IMR-90 (cell line): ENCODE measurements around the gene CA7. TPM values are rescaled to one million over a fixed set of nuclear protein-coding genes. Genes with fewer than 3 reads are reported as not detected.

ENCODE experiments used
- ATAC-seq: fragments of 200-7000 bp; cut with Tn5 transposase; 2 replicates; pipeline ENCODE4 v1.9.1; 2020; ENCODE audit warnings: low read depth, mild to moderate bottlenecking, moderate library complexity
- BruUV-seq: library from RNA; stranded (reverse); fragments of 400-500 nt; replicated peaks from 2 replicates; lab custom pipeline; 2021; lab: Mats Ljungman, UMichigan
- CTCF ChIA-PET: fragments of 300-600 bp; formaldehyde crosslinking; extraction: SDS; loops from one replicate; lab custom pipeline; 2021; ENCODE audit warnings: antibody characterized with exemption; lab: Yijun Ruan, JAX
- POLR2A ChIA-PET: fragments of 300-600 bp; sonication (Branson Sonifier 250); formaldehyde crosslinking; loops from one replicate; lab custom pipeline; 2022; ENCODE audit warnings: antibody characterized with exemption; ENCODE audit not compliant: unreplicated experiment; lab: Charles Lee
- DNase-seq: peaks from one replicate; pipeline ENCODE4 v3.0.0; 2013
- H2AFZ ChIP-seq: replicated peaks from 2 replicates; pipeline ENCODE3; 2013; ENCODE audit warnings: low read length, mild to moderate bottlenecking; ENCODE audit not compliant: poor library complexity
- H2AK5ac ChIP-seq: 2 replicates; pipeline ENCODE4 v1.6.1; 2013; ENCODE audit warnings: low read depth, low read length, inconsistent platforms
- H2AK9ac ChIP-seq: replicated peaks from 2 replicates; pipeline ENCODE3; 2013; ENCODE audit warnings: mild to moderate bottlenecking, low read depth, low read length, moderate library complexity; ENCODE audit not compliant: poor library complexity
- H2BK120ac ChIP-seq: 2 replicates; pipeline ENCODE4 v1.6.1; 2013; ENCODE audit warnings: low read depth, low read length, inconsistent platforms
- H2BK15ac ChIP-seq: 3 replicates; pipeline ENCODE4 v1.6.1; 2013; ENCODE audit warnings: low read depth, low read length, inconsistent platforms
- H2BK20ac ChIP-seq: 2 replicates; pipeline ENCODE4 v1.6.1; 2013; ENCODE audit warnings: low read depth, mild to moderate bottlenecking, inconsistent platforms, low read length, moderate library complexity
- H2BK5ac ChIP-seq: 2 replicates; pipeline ENCODE4 v1.6.1; 2013; ENCODE audit warnings: mild to moderate bottlenecking, low read depth, low read length, inconsistent platforms; ENCODE audit not compliant: poor library complexity, severe bottlenecking
- H3K14ac ChIP-seq: replicated peaks from 2 replicates; pipeline ENCODE4 v1.6.1; 2013; ENCODE audit warnings: low read depth, low read length, inconsistent platforms
- H3K18ac ChIP-seq: 2 replicates; pipeline ENCODE4 v1.6.1; 2013; ENCODE audit warnings: low read depth, low read length, control low read depth
- H3K23ac ChIP-seq: 2 replicates; pipeline ENCODE4 v1.6.1; 2013; ENCODE audit warnings: low read depth, low read length, inconsistent platforms
- H3K27ac ChIP-seq: 2 replicates; pipeline ENCODE4 v1.5.1; 2013; ENCODE audit warnings: mild to moderate bottlenecking, control low read depth, low read length; ENCODE audit not compliant: insufficient read depth
- H3K27me3 ChIP-seq: 2 replicates; pipeline ENCODE4 v1.6.1; 2013; ENCODE audit warnings: low read length; ENCODE audit not compliant: control insufficient read depth, insufficient read depth
- H3K36me3 ChIP-seq: 2 replicates; pipeline ENCODE4 v1.6.1; 2013; ENCODE audit warnings: low read length, mixed read lengths; ENCODE audit not compliant: control insufficient read depth, insufficient read depth
- H3K4ac ChIP-seq: 2 replicates; pipeline ENCODE4 v1.6.1; 2013; ENCODE audit warnings: low read depth, low read length, inconsistent platforms
- H3K4me1 ChIP-seq: 2 replicates; pipeline ENCODE4 v1.6.1; 2013; ENCODE audit warnings: low read length, mixed read lengths; ENCODE audit not compliant: control insufficient read depth, insufficient read depth
- H3K4me2 ChIP-seq: 2 replicates; pipeline ENCODE4 v1.6.1; 2013; ENCODE audit warnings: low read depth, mild to moderate bottlenecking, control low read depth, low read length, moderate library complexity
- H3K4me3 ChIP-seq: 2 replicates; pipeline ENCODE4 v1.5.1; 2013; ENCODE audit warnings: low read depth, mild to moderate bottlenecking, control low read depth, low read length, moderate library complexity; ENCODE audit not compliant: insufficient read depth
- H3K56ac ChIP-seq: 2 replicates; pipeline ENCODE4 v1.6.1; 2013; ENCODE audit warnings: low read length, inconsistent platforms; ENCODE audit not compliant: insufficient read depth; ENCODE audit errors: extremely low read depth
- H3K79me1 ChIP-seq, 2 experiments: 2 replicates each; pipeline ENCODE4 v1.6.1; 2013; ENCODE audit warnings: low read length in 2 of 2, inconsistent platforms in 1 of 2, low read depth in 1 of 2
- H3K9ac ChIP-seq: 2 replicates; pipeline ENCODE4 v1.6.1; 2013; ENCODE audit warnings: low read depth, low read length, control low read depth
- H3K9me1 ChIP-seq: 2 replicates; pipeline ENCODE4 v1.6.1; 2013; ENCODE audit warnings: low read length, inconsistent platforms; ENCODE audit not compliant: insufficient read depth
- H3K9me3 ChIP-seq: 2 replicates; pipeline ENCODE4 v1.6.1; 2013; ENCODE audit warnings: low read length; ENCODE audit not compliant: control insufficient read depth, insufficient read depth
- H4K20me1 ChIP-seq: 2 replicates; pipeline ENCODE4 v1.6.1; 2013; ENCODE audit warnings: low read length, inconsistent platforms; ENCODE audit not compliant: insufficient read depth
- H4K5ac ChIP-seq: 2 replicates; pipeline ENCODE4 v1.6.1; 2013; ENCODE audit warnings: mild to moderate bottlenecking, low read depth, low read length, control low read depth
- H4K8ac ChIP-seq, 2 experiments: 2 replicates each; pipeline ENCODE4 v1.6.1; 2013; ENCODE audit warnings: low read depth in 2 of 2, low read length in 2 of 2, control low read depth in 1 of 2, inconsistent platforms in 1 of 2
- H4K91ac ChIP-seq: 2 replicates; pipeline ENCODE4 v1.6.1; 2013; ENCODE audit warnings: low read depth, low read length, inconsistent platforms; ENCODE audit not compliant: insufficient read depth
- BHLHE40 ChIP-seq: fragments of 150-350 bp; IDR thresholded peaks from 2 replicates; pipeline ENCODE4 v1.6.1; 2016; ENCODE audit warnings: mild to moderate bottlenecking, low read depth, low read length
- CEBPB ChIP-seq: IDR thresholded peaks from 2 replicates; pipeline ENCODE4 v1.6.1; 2012; ENCODE audit warnings: low read depth, low read length, improper control_type of control experiment
- CHD1 ChIP-seq: IDR thresholded peaks from 2 replicates; pipeline ENCODE4 v1.6.1; 2012; ENCODE audit warnings: low read depth, low read length, improper control_type of control experiment
- FOS ChIP-seq: fragments of 150-350 bp; IDR thresholded peaks from 2 replicates; pipeline ENCODE4 v1.6.1; 2016; ENCODE audit warnings: low read depth, low read length
- MAFK ChIP-seq: IDR thresholded peaks from 2 replicates; pipeline ENCODE4 v1.6.1; 2012; ENCODE audit warnings: low read depth, low read length, improper control_type of control experiment
- MAZ ChIP-seq: IDR thresholded peaks from 2 replicates; pipeline ENCODE4 v1.6.1; 2012; ENCODE audit warnings: low read depth, mild to moderate bottlenecking, low read length, improper control_type of control experiment, moderate library complexity, borderline replicate concordance
- MXI1 ChIP-seq: IDR thresholded peaks from 2 replicates; pipeline ENCODE4 v1.6.1; 2012; ENCODE audit warnings: low read depth, mild to moderate bottlenecking, low read length, moderate library complexity, borderline replicate concordance
- NFE2L2 ChIP-seq: fragments of 150-350 bp; IDR thresholded peaks from 2 replicates; pipeline ENCODE4 v1.6.1; 2016; ENCODE audit warnings: low read depth, mild to moderate bottlenecking, low read length
- POLR2A ChIP-seq: IDR thresholded peaks from 2 replicates; pipeline ENCODE4 v1.6.1; 2012; ENCODE audit warnings: mild to moderate bottlenecking, low read depth, low read length
- RAD21 ChIP-seq: IDR thresholded peaks from 2 replicates; pipeline ENCODE4 v1.6.1; 2012; ENCODE audit warnings: low read length, improper control_type of control experiment
- RCOR1 ChIP-seq: IDR thresholded peaks from 2 replicates; pipeline ENCODE4 v1.6.1; 2012; ENCODE audit warnings: mild to moderate bottlenecking, low read length, improper control_type of control experiment; ENCODE audit not compliant: insufficient replicate concordance
- RFX5 ChIP-seq: IDR thresholded peaks from 2 replicates; pipeline ENCODE4 v1.8.0; 2012; ENCODE audit warnings: low read depth, mild to moderate bottlenecking, low read length, moderate library complexity
- SMC3 ChIP-seq: fragments of 150-350 bp; IDR thresholded peaks from 2 replicates; pipeline ENCODE4 v1.6.1; 2016; ENCODE audit warnings: low read depth, mild to moderate bottlenecking, antibody characterized with exemption, low read length, moderate library complexity
- WGBS, 2 experiments: methylation state at CpG; one replicate each; pipeline versions ENCODE4 v1.1.5 to v1.1.7; 2013; ENCODE audit warnings: missing lambda C conversion rate in 2 of 2; ENCODE audit not compliant: insufficient read length in 1 of 2; ENCODE audit errors: extremely low coverage in 2 of 2; 5-methylcytosine and 5-hydroxymethylcytosine counted together
- dilution Hi-C: fragments of 300-500 bp; cut with HindIII; formaldehyde crosslinking; loops from one replicate; pipeline ENCODE4 v1.14.3; 2018; ENCODE audit warnings: low sequenced_read_pairs; ENCODE audit not compliant: unreplicated experiment
- in situ Hi-C: fragments of 300-500 bp; cut with MboI; formaldehyde crosslinking; loops from 3 replicates; pipeline ENCODE4 v1.14.3; 2019; ENCODE audit warnings: low sequenced_read_pairs, inconsistent platforms, mixed read lengths
- intact Hi-C: fragments of 100-400 bp; cut with micrococcal nuclease; formaldehyde crosslinking; loops from 2 replicates; pipeline ENCODE4 v1.10.0; 2022
- polyA plus RNA-seq, 3 experiments: library from polyadenylated mRNA; depleted of rRNA; stranded (reverse); fragments of >200 nt; gene quantifications; 2 replicates each; pipeline ENCODE4 v1.2.3, GENCODE V29; 2012; ENCODE audit warnings: low replicate concordance in 1 of 3
- total RNA-seq: library from RNA; depleted of rRNA; stranded (reverse); fragments of >200 nt; gene quantifications from 2 replicates; pipeline ENCODE4 v1.2.3, GENCODE V29; 2012
- TF ChIP-seq, protein P1 (sequence below): fragments of 150-350 bp; IDR thresholded peaks from 2 replicates; pipeline ENCODE4 v1.6.1; 2017; ENCODE audit warnings: mild to moderate bottlenecking, antibody characterized with exemption, low read length, low read depth
- TF ChIP-seq, protein P2 (sequence below): fragments of 150-350 bp; IDR thresholded peaks from 2 replicates; pipeline ENCODE4 v1.6.1; 2016; ENCODE audit warnings: low read depth, mild to moderate bottlenecking, low read length, moderate library complexity, borderline replicate concordance
- TF ChIP-seq, protein P3 (sequence below): conservative IDR thresholded peaks from 2 replicates; pipeline ENCODE4 v1.5.1; 2012; ENCODE audit warnings: mild to moderate bottlenecking, low read depth, low read length, improper control_type of control experiment

CA7 gene
- total and polyA plus RNA-seq, 2 of the 4 experiments (the other 2 are of a cell fraction) = not detected

DNA sequence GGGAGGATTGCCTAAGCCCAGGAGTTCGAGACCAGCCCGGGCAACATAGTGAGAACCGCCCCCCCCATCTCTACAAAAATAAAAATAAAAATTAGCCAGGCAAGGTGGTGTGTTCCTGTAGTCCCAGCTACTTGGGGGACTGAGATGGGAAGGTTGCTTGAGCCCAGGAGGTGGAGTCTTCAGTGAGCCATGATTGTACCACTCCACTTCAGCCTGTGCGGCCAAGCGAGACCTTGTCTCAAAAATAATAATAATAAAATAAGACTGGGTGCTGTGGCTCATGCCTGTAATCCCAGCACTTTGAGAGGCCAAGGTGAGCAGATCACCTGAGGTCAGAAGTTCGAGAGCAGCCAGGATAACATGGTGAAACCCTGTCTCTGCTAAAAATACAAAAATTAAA, 47.6 kb downstream of the CA7 start:
- Histone ChIP-seq H2BK15ac (no peak overlapping the region), H2BK5ac (no peak overlapping the region), H2AK5ac (no peak overlapping the region), H3K56ac (no peak overlapping the region), H3K9ac (no peak overlapping the region), H2BK20ac (no peak overlapping the region), H3K9me1 (0 out of 2 replicates have a peak, but pooled peaks cover 2% of the 10 kb centered on the region), H3K14ac (no peak overlapping the region), H3K4ac (no peak overlapping the region), H3K27ac (no peak overlapping the region), H4K8ac (no peak overlapping the region), H3K4me3 (no peak overlapping the region), H4K20me1 (peaks cover 1% of the 10 kb centered on the region; the same call in 1 of the 2 replicates), H3K23ac (no peak overlapping the region), H2AK9ac (no peak overlapping the region), H3K36me3 (peaks cover 6% of the 10 kb centered on the region; the same call in 1 of the 2 replicates), H4K91ac (no peak overlapping the region), H3K4me2 (no peak overlapping the region), H3K27me3 (no peaks in the 10 kb centered on the region), H2BK120ac (no peak overlapping the region), H3K9me3 (no peaks in the 10 kb centered on the region), H3K79me1 (peaks cover 0 to 3% of the 10 kb centered on the region in 2 experiments; a peak in 2 of 4 replicates), H3K4me1 (peaks cover 3% of the 10 kb centered on the region; the same call in 1 of the 2 replicates), H4K5ac (no peak overlapping the region), H2AFZ (no peak overlapping the region), H3K18ac (no peak overlapping the region)
- ChIA-PET POLR2A (no interaction called here), CTCF (no interaction called here)
- no TSS peak for BruUV-seq
- ATAC-seq (no peak), DNase-seq (no peak)
- WGBS, 2 experiments = no CpG with 5 or more reads among the region's 6 CpGs
- in situ Hi-C loops (no loop called here), intact Hi-C loops (loop anchor here (10.0 kb wide), 1 partner anchor 263 kb away; the partner anchor contains the start of genes B3GNT9, FBXL8 and TRADD), dilution Hi-C loops (no loop called here)
- TF ChIP-seq MXI1 (no peak), BHLHE40 (no peak), MAZ (no peak), NFE2L2 (no peak), MAFK (no peak), RCOR1 (no peak), RFX5 (no peak), POLR2A (no peak), CEBPB (no peak), CHD1 (no peak), FOS (no peak), SMC3 (no peak), RAD21 (no peak)
- TF ChIP-seq, protein P1, sequence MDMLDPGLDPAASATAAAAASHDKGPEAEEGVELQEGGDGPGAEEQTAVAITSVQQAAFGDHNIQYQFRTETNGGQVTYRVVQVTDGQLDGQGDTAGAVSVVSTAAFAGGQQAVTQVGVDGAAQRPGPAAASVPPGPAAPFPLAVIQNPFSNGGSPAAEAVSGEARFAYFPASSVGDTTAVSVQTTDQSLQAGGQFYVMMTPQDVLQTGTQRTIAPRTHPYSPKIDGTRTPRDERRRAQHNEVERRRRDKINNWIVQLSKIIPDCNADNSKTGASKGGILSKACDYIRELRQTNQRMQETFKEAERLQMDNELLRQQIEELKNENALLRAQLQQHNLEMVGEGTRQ = no peak
- TF ChIP-seq, protein P2, sequence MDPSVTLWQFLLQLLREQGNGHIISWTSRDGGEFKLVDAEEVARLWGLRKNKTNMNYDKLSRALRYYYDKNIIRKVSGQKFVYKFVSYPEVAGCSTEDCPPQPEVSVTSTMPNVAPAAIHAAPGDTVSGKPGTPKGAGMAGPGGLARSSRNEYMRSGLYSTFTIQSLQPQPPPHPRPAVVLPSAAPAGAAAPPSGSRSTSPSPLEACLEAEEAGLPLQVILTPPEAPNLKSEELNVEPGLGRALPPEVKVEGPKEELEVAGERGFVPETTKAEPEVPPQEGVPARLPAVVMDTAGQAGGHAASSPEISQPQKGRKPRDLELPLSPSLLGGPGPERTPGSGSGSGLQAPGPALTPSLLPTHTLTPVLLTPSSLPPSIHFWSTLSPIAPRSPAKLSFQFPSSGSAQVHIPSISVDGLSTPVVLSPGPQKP = no peak
- TF ChIP-seq, protein P3, sequence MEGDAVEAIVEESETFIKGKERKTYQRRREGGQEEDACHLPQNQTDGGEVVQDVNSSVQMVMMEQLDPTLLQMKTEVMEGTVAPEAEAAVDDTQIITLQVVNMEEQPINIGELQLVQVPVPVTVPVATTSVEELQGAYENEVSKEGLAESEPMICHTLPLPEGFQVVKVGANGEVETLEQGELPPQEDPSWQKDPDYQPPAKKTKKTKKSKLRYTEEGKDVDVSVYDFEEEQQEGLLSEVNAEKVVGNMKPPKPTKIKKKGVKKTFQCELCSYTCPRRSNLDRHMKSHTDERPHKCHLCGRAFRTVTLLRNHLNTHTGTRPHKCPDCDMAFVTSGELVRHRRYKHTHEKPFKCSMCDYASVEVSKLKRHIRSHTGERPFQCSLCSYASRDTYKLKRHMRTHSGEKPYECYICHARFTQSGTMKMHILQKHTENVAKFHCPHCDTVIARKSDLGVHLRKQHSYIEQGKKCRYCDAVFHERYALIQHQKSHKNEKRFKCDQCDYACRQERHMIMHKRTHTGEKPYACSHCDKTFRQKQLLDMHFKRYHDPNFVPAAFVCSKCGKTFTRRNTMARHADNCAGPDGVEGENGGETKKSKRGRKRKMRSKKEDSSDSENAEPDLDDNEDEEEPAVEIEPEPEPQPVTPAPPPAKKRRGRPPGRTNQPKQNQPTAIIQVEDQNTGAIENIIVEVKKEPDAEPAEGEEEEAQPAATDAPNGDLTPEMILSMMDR = no peak
